MM.1S (cell line): ENCODE measurements around the gene CCDC148.

Source experiments
- EZH2 ChIP-seq: fragments of 300-600 bp; sonication (generic); optimal IDR thresholded peaks from 2 replicates; pipeline ENCODE3; 2017; ENCODE audit warnings: low read depth, mild to moderate bottlenecking, antibody characterized with exemption, low read length, mixed read lengths
- EZH2phosphoT487 ChIP-seq: fragments of 300-600 bp; sonication (generic); IDR thresholded peaks from 2 replicates; pipeline ENCODE4 v1.6.1; 2018; ENCODE audit warnings: antibody characterized with exemption, low read length
- TF ChIP-seq, protein P1 (sequence below): fragments of 300-600 bp; sonication (generic); IDR thresholded peaks from 2 replicates; pipeline ENCODE4 v1.5.1; 2016; ENCODE audit warnings: antibody characterized with exemption, low read length, mixed read lengths

GRCh38 chr2:158140201-158140600 is 316.4 kb downstream of the CCDC148 start:
- TF ChIP-seq, protein P1, sequence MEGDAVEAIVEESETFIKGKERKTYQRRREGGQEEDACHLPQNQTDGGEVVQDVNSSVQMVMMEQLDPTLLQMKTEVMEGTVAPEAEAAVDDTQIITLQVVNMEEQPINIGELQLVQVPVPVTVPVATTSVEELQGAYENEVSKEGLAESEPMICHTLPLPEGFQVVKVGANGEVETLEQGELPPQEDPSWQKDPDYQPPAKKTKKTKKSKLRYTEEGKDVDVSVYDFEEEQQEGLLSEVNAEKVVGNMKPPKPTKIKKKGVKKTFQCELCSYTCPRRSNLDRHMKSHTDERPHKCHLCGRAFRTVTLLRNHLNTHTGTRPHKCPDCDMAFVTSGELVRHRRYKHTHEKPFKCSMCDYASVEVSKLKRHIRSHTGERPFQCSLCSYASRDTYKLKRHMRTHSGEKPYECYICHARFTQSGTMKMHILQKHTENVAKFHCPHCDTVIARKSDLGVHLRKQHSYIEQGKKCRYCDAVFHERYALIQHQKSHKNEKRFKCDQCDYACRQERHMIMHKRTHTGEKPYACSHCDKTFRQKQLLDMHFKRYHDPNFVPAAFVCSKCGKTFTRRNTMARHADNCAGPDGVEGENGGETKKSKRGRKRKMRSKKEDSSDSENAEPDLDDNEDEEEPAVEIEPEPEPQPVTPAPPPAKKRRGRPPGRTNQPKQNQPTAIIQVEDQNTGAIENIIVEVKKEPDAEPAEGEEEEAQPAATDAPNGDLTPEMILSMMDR: no peak
- no peak for TF ChIP-seq EZH2
- TF ChIP-seq EZH2phosphoT487: no peak
